IPS-15b (cell line): ENCODE results near the gene CRB2.

Source experiments
- H3K27me3 ChIP-seq: one replicate; pipeline ENCODE4 v1.6.1; 2013; ENCODE audit warnings: low read length; ENCODE audit not compliant: control insufficient read depth, insufficient read depth
- H3K36me3 ChIP-seq: one replicate; pipeline ENCODE4 v1.6.1; 2013; ENCODE audit warnings: low read length; ENCODE audit not compliant: control insufficient read depth, insufficient read depth
- H3K4me1 ChIP-seq: one replicate; pipeline ENCODE4 v1.6.1; 2013; ENCODE audit warnings: mild to moderate bottlenecking, low read length; ENCODE audit not compliant: control insufficient read depth, insufficient read depth
- H3K4me3 ChIP-seq: one replicate; pipeline ENCODE4 v1.5.1; 2013; ENCODE audit warnings: low read depth, low read length
- H3K9ac ChIP-seq: one replicate; pipeline ENCODE4 v1.6.1; 2013; ENCODE audit warnings: low read depth, mild to moderate bottlenecking, low read length
- H3K9me3 ChIP-seq: one replicate; pipeline ENCODE4 v1.6.1; 2013; ENCODE audit warnings: mild to moderate bottlenecking, low read length; ENCODE audit not compliant: control insufficient read depth, insufficient read depth

CRB2 gene

GRCh38 chr9:123361731-123362510 lies 5.9 kb downstream of the CRB2 start:
- no peak overlapping the region for H3K4me3 ChIP-seq
- H3K36me3 ChIP-seq = no peaks in the 10 kb centered on the region

GRCh38 chr9:123362856-123363255 lies 6.9 kb downstream of the CRB2 start:
- Histone ChIP-seq H3K4me3 (no peak overlapping the region), H3K9me3 (no peaks in the 10 kb centered on the region), H3K4me1 (peaks cover 34% of the 10 kb centered on the region), H3K36me3 (no peaks in the 10 kb centered on the region), H3K9ac (no peak overlapping the region), H3K27me3 (no peaks in the 10 kb centered on the region)

More at GRCh38 chr9:123361731-123362510, 5.9 kb downstream of the CRB2 start:
- H3K27me3 ChIP-seq = no peaks in the 10 kb centered on the region
- no peak overlapping the region for H3K9ac ChIP-seq
- H3K9me3 ChIP-seq = no peaks in the 10 kb centered on the region
- H3K4me1 ChIP-seq = peaks cover 41% of the 10 kb centered on the region

GRCh38 chr9:123364241-123364824 lies 8.3 kb downstream of the CRB2 start:
- Histone ChIP-seq H3K27me3 (no peaks in the 10 kb centered on the region), H3K4me3 (no peak overlapping the region), H3K4me1 (peaks cover 22% of the 10 kb centered on the region), H3K36me3 (no peaks in the 10 kb centered on the region), H3K9me3 (no peaks in the 10 kb centered on the region), H3K9ac (no peak overlapping the region)

GRCh38 chr9:123365287-123365880 lies 9.4 kb downstream of the CRB2 start:
- H3K4me1 ChIP-seq = peaks cover 16% of the 10 kb centered on the region
- H3K9ac ChIP-seq = no peak overlapping the region
- H3K27me3 ChIP-seq = no peaks in the 10 kb centered on the region
- H3K9me3 ChIP-seq = no peaks in the 10 kb centered on the region
- H3K4me3 ChIP-seq = no peak overlapping the region
- peaks cover 2% of the 10 kb centered on the region for H3K36me3 ChIP-seq

GRCh38 chr9:123365881-123366528 lies 10.0 kb downstream of the CRB2 start:
- Histone ChIP-seq H3K4me3 (no peak overlapping the region), H3K9me3 (no peaks in the 10 kb centered on the region), H3K4me1 (peaks cover 12% of the 10 kb centered on the region), H3K36me3 (peaks cover 5% of the 10 kb centered on the region), H3K9ac (no peak overlapping the region), H3K27me3 (no peaks in the 10 kb centered on the region)

- H3K9ac ChIP-seq = no peak overlapping the region
- no peaks in the 10 kb centered on the region for H3K27me3 ChIP-seq
- H3K4me3 ChIP-seq = no peak overlapping the region
- H3K36me3 ChIP-seq = peaks cover 8% of the 10 kb centered on the region
- H3K4me1 ChIP-seq = no peaks in the 10 kb centered on the region
- no peaks in the 10 kb centered on the region for H3K9me3 ChIP-seq
Observed at GRCh38 chr9:123368023-123368422, 12.0 kb downstream of the CRB2 start.

- H3K27me3 ChIP-seq = no peaks in the 10 kb centered on the region
- no peaks in the 10 kb centered on the region for H3K9me3 ChIP-seq
- H3K36me3 ChIP-seq = peaks cover 8% of the 10 kb centered on the region
Observed at GRCh38 chr9:123368536-123369153, 12.6 kb downstream of the CRB2 start.

GRCh38 chr9:123369296-123369695 lies 13.3 kb downstream of the CRB2 start:
- no peaks in the 10 kb centered on the region for H3K9me3 ChIP-seq
- H3K27me3 ChIP-seq = no peaks in the 10 kb centered on the region
- no peak overlapping the region for H3K9ac ChIP-seq
- no peaks in the 10 kb centered on the region for H3K4me1 ChIP-seq
- peaks cover 8% of the 10 kb centered on the region for H3K36me3 ChIP-seq
- H3K4me3 ChIP-seq = no peak overlapping the region

More at GRCh38 chr9:123368536-123369153, 12.6 kb downstream of the CRB2 start:
- Histone ChIP-seq H3K4me3 (no peak overlapping the region), H3K9ac (no peak overlapping the region), H3K4me1 (no peaks in the 10 kb centered on the region)

- no peaks in the 10 kb centered on the region for H3K4me1 ChIP-seq
- no peaks in the 10 kb centered on the region for H3K27me3 ChIP-seq
Observed at GRCh38 chr9:123370108-123370507, 14.1 kb downstream of the CRB2 start.

GRCh38 chr9:123370526-123371227 lies 14.7 kb downstream of the CRB2 start:
- Histone ChIP-seq H3K4me3 (no peak overlapping the region), H3K9me3 (no peaks in the 10 kb centered on the region), H3K36me3 (peaks cover 8% of the 10 kb centered on the region), H3K4me1 (no peaks in the 10 kb centered on the region), H3K27me3 (no peaks in the 10 kb centered on the region), H3K9ac (no peak overlapping the region)

More at GRCh38 chr9:123370108-123370507, 14.1 kb downstream of the CRB2 start:
- Histone ChIP-seq H3K9me3 (no peaks in the 10 kb centered on the region), H3K9ac (no peak overlapping the region), H3K36me3 (peaks cover 8% of the 10 kb centered on the region), H3K4me3 (no peak overlapping the region)

- Histone ChIP-seq H3K4me3 (no peak overlapping the region), H3K4me1 (peaks cover 2% of the 10 kb centered on the region), H3K27me3 (no peaks in the 10 kb centered on the region), H3K9ac (no peak overlapping the region), H3K9me3 (no peaks in the 10 kb centered on the region), H3K36me3 (peaks cover 8% of the 10 kb centered on the region)
Observed at GRCh38 chr9:123371228-123371584, 15.2 kb downstream of the CRB2 start.
